H1 (cell line): ENCODE measurements around the gene CAV1. TPM values are rescaled to one million over a fixed set of nuclear protein-coding genes. Genes with fewer than 3 reads are reported as not detected.

Source experiments
- CTCF ChIA-PET: fragments of 300-600 bp; sonication (Branson Sonifier 250); formaldehyde crosslinking; loops from one replicate; lab custom pipeline; 2021; ENCODE audit not compliant: partially characterized antibody; lab: Charles Lee
- POLR2A ChIA-PET: fragments of 300-600 bp; sonication (Branson Sonifier 250); formaldehyde crosslinking; loops from one replicate; lab custom pipeline; 2021; ENCODE audit warnings: inconsistent platforms; ENCODE audit not compliant: partially characterized antibody; lab: Charles Lee
- DNase-seq, 2 experiments: peaks; one replicate each; pipeline versions ENCODE4 v3.0.0 to v3.0.0-alpha.2; 2010 to 2022; ENCODE audit warnings: low spot score in 2 of 2, low read depth in 1 of 2, mixed read lengths in 1 of 2
- FAIRE-seq: peaks from 2 replicates; lab custom pipeline; 2011; peaks lifted over from hg19 to GRCh38; lab: Jason Lieb, UNC
- H2AFZ ChIP-seq: 2 replicates; pipeline ENCODE4 v1.8.1; 2012; ENCODE audit warnings: low read length, inconsistent platforms
- H2AK5ac ChIP-seq: 2 replicates; pipeline ENCODE4 v1.6.1; 2013; ENCODE audit warnings: low read depth, low read length
- H2BK120ac ChIP-seq: replicated peaks from 2 replicates; pipeline ENCODE3; 2013; ENCODE audit warnings: low read depth, low read length, inconsistent platforms
- H2BK12ac ChIP-seq: 2 replicates; pipeline ENCODE4 v1.6.1; 2013; ENCODE audit warnings: low read depth, low read length
- H2BK15ac ChIP-seq: 2 replicates; pipeline ENCODE4 v1.6.1; 2013; ENCODE audit warnings: low read length
- H2BK20ac ChIP-seq: 2 replicates; pipeline ENCODE4 v1.6.1; 2013; ENCODE audit warnings: low read length
- H2BK5ac ChIP-seq: 2 replicates; pipeline ENCODE4 v1.6.1; 2013; ENCODE audit warnings: low read depth, low read length
- H3K14ac ChIP-seq: 2 replicates; pipeline ENCODE4 v1.6.1; 2013; ENCODE audit warnings: inconsistent platforms; ENCODE audit not compliant: insufficient read length
- H3K18ac ChIP-seq: 2 replicates; pipeline ENCODE4 v1.6.1; 2013; ENCODE audit warnings: low read length; ENCODE audit errors: extremely low read depth
- H3K23ac ChIP-seq: 2 replicates; pipeline ENCODE4 v1.6.1; 2013; ENCODE audit warnings: inconsistent platforms; ENCODE audit not compliant: insufficient read length
- H3K23me2 ChIP-seq: 2 replicates; pipeline ENCODE4 v1.6.1; 2013; ENCODE audit warnings: low read depth, low read length
- H3K27ac ChIP-seq: 2 replicates; pipeline ENCODE4 v1.6.1; 2011; ENCODE audit warnings: low read depth, low read length, inconsistent platforms
- H3K27me3 ChIP-seq, 4 experiments: replicated peaks in 1 of 4; 1 replicate in 1 of 4; 2 replicates in 3 of 4; pipeline versions ENCODE4 v1.6.1 to v1.8.1; 2011 to 2013; ENCODE audit warnings: low read length in 3 of 4, mild to moderate bottlenecking in 3 of 4, inconsistent platforms in 2 of 4, mixed read lengths in 2 of 4, moderate library complexity in 1 of 4; ENCODE audit not compliant: control insufficient read depth in 3 of 4, insufficient read depth in 3 of 4; ENCODE audit errors: extremely low read depth in 1 of 4
- H3K36me3 ChIP-seq, 4 experiments: 2 replicates each; pipeline versions ENCODE4 v1.6.1 to v1.8.1; 2011 to 2013; ENCODE audit warnings: mild to moderate bottlenecking in 4 of 4, low read length in 3 of 4, moderate library complexity in 2 of 4, control low read depth in 1 of 4, inconsistent platforms in 1 of 4; ENCODE audit not compliant: insufficient read depth in 4 of 4, control insufficient read depth in 2 of 4
- H3K4ac ChIP-seq: replicated peaks from 2 replicates; pipeline ENCODE3; 2013; ENCODE audit warnings: low read length, low read depth, mixed read lengths, inconsistent platforms; ENCODE audit not compliant: insufficient read length
- H3K4me1 ChIP-seq, 4 experiments: replicated peaks in 1 of 4; 1 replicate in 1 of 4; 2 replicates in 3 of 4; pipeline versions ENCODE4 v1.6.1 to v1.8.1; 2011 to 2013; ENCODE audit warnings: low read length in 3 of 4, inconsistent platforms in 2 of 4, mixed read lengths in 1 of 4; ENCODE audit not compliant: insufficient read depth in 4 of 4, control insufficient read depth in 3 of 4
- H3K4me2 ChIP-seq, 2 experiments: 2 replicates each; pipeline versions ENCODE4 v1.6.1 to v1.8.1; 2011 to 2013; ENCODE audit warnings: low read depth in 2 of 2, low read length in 2 of 2, control low read depth in 1 of 2, inconsistent platforms in 1 of 2, mild to moderate bottlenecking in 1 of 2; ENCODE audit not compliant: insufficient read depth in 1 of 2
- H3K4me3 ChIP-seq, 4 experiments: fragments of 200-600, 300-600 bp in 1 of 4; sonication (generic), shearing (Covaris generic), sonication (Bioruptor Twin) in 1 of 4; 2 replicates each; pipeline versions ENCODE4 v1.5.1 to v1.8.1; 2011 to 2016; ENCODE audit warnings: low read length in 4 of 4, low read depth in 3 of 4, control low read depth in 2 of 4, inconsistent platforms in 2 of 4, mild to moderate bottlenecking in 2 of 4, mixed read lengths in 1 of 4, moderate library complexity in 1 of 4; ENCODE audit not compliant: insufficient read depth in 2 of 4; ENCODE audit errors: extremely low read depth in 1 of 4
- H3K56ac ChIP-seq: replicated peaks from 2 replicates; pipeline ENCODE3; 2013; ENCODE audit warnings: low read depth, mild to moderate bottlenecking, mixed read lengths, low read length, inconsistent platforms; ENCODE audit not compliant: insufficient read length
- H3K79me1 ChIP-seq: 2 replicates; pipeline ENCODE4 v1.6.1; 2013; ENCODE audit warnings: low read depth, low read length, control low read depth
- H3K79me2 ChIP-seq, 2 experiments: 2 replicates each; pipeline versions ENCODE4 v1.6.1 to v1.8.1; 2012 to 2013; ENCODE audit warnings: low read length in 2 of 2, mild to moderate bottlenecking in 2 of 2, inconsistent platforms in 1 of 2; ENCODE audit not compliant: insufficient read depth in 2 of 2, control insufficient read depth in 1 of 2
- H3K9ac ChIP-seq, 4 experiments: replicated peaks in 1 of 4; 1 replicate in 1 of 4; 2 replicates in 3 of 4; pipeline versions ENCODE4 v1.6.1 to v1.8.1; 2011 to 2013; ENCODE audit warnings: low read depth in 3 of 4, low read length in 3 of 4, control low read depth in 2 of 4, mild to moderate bottlenecking in 2 of 4, moderate library complexity in 2 of 4, inconsistent platforms in 1 of 4; ENCODE audit errors: extremely low read depth in 1 of 4
- H3K9me3 ChIP-seq, 2 experiments: 2 replicates each; pipeline versions ENCODE4 v1.6.1 to v1.8.1; 2012 to 2013; ENCODE audit warnings: mild to moderate bottlenecking in 2 of 2, moderate library complexity in 2 of 2, control low read depth in 1 of 2, inconsistent platforms in 1 of 2, low read depth in 1 of 2, low read length in 1 of 2, mixed read lengths in 1 of 2; ENCODE audit not compliant: insufficient read depth in 2 of 2
- H4K20me1 ChIP-seq, 2 experiments: replicated peaks in 1 of 2; 2 replicates each; pipeline versions ENCODE3 to v1.8.1; 2011 to 2013; ENCODE audit warnings: inconsistent platforms in 2 of 2, low read length in 2 of 2, mild to moderate bottlenecking in 1 of 2; ENCODE audit not compliant: insufficient read depth in 2 of 2, control insufficient read depth in 1 of 2
- H4K5ac ChIP-seq: 2 replicates; pipeline ENCODE4 v1.6.1; 2013; ENCODE audit warnings: low read length, low read depth, mixed read lengths, inconsistent platforms; ENCODE audit not compliant: insufficient read length
- H4K8ac ChIP-seq: 2 replicates; pipeline ENCODE4 v1.8.0; 2013; ENCODE audit warnings: mild to moderate bottlenecking, moderate library complexity, low read length, inconsistent platforms; ENCODE audit not compliant: insufficient read depth; ENCODE audit errors: extremely low read depth
- H4K91ac ChIP-seq: replicated peaks from 2 replicates; pipeline ENCODE3; 2013; ENCODE audit warnings: low read length, mixed read lengths, inconsistent platforms; ENCODE audit not compliant: insufficient read length
- BRCA1 ChIP-seq: IDR thresholded peaks from 2 replicates; pipeline ENCODE4 v1.6.1; 2012; ENCODE audit warnings: low read depth, low read length, improper control_type of control experiment
- CBX5 ChIP-seq: fragments of 300-800, 300-1000 bp; sonication (generic); IDR thresholded peaks from 2 replicates; pipeline ENCODE4 v1.7.1; 2016; ENCODE audit warnings: antibody characterized with exemption, low read length, low read depth
- CREB1 ChIP-seq: IDR thresholded peaks from 2 replicates; pipeline ENCODE4 v1.6.1; 2012; ENCODE audit warnings: inconsistent platforms
- EGR1 ChIP-seq: IDR thresholded peaks from 2 replicates; pipeline ENCODE4 v1.6.1; 2011; ENCODE audit warnings: low read depth, low read length, borderline replicate concordance
- HDAC2 ChIP-seq, 2 experiments: fragments of 300-600 bp in 1 of 2; sonication (generic) in 1 of 2; IDR thresholded peaks; 2 replicates each; pipeline ENCODE4 v1.6.1; 2011 to 2012; ENCODE audit warnings: low read depth in 2 of 2, low read length in 2 of 2, mild to moderate bottlenecking in 2 of 2, moderate library complexity in 2 of 2, borderline replicate concordance in 1 of 2, inconsistent platforms in 1 of 2
- MAFK ChIP-seq: IDR thresholded peaks from 2 replicates; pipeline ENCODE4 v1.6.1; 2012; ENCODE audit warnings: low read depth, mild to moderate bottlenecking, improper control_type of control experiment, low read length
- PHF8 ChIP-seq: fragments of 200-600 bp; sonication (generic); conservative IDR thresholded peaks from 2 replicates; pipeline ENCODE4 v1.7.1; 2012; ENCODE audit warnings: low read depth, mild to moderate bottlenecking, inconsistent platforms, low read length, moderate library complexity
- POLR2AphosphoS5 ChIP-seq: IDR thresholded peaks from 2 replicates; pipeline ENCODE4 v1.6.1; 2011; ENCODE audit warnings: low read depth, low read length
- POU5F1 ChIP-seq: IDR thresholded peaks from 2 replicates; pipeline ENCODE4 v1.6.1; 2011; ENCODE audit warnings: low read depth, mild to moderate bottlenecking, low read length, moderate library complexity
- RBBP5 ChIP-seq: IDR thresholded peaks from 2 replicates; pipeline ENCODE4 v1.7.1; 2012; ENCODE audit warnings: low read depth, mild to moderate bottlenecking, inconsistent platforms, low read length, moderate library complexity, borderline replicate concordance
- RXRA ChIP-seq: IDR thresholded peaks from 2 replicates; pipeline ENCODE4 v1.6.1; 2011; ENCODE audit warnings: low read depth, mild to moderate bottlenecking, low read length, moderate library complexity; ENCODE audit not compliant: insufficient read depth
- SIN3A ChIP-seq, 2 experiments: IDR thresholded peaks in 1 of 2; conservative IDR thresholded peaks in 1 of 2; 2 replicates each; pipeline ENCODE4 v1.6.1; 2011 to 2012; ENCODE audit warnings: low read length in 2 of 2, improper control_type of control experiment in 1 of 2, low read depth in 1 of 2, mild to moderate bottlenecking in 1 of 2
- TBP ChIP-seq: IDR thresholded peaks from 2 replicates; pipeline ENCODE4 v1.6.1; 2011; ENCODE audit warnings: low read depth, low read length, improper control_type of control experiment
- TCF12 ChIP-seq: IDR thresholded peaks from 2 replicates; pipeline ENCODE4 v1.6.1; 2011; ENCODE audit warnings: low read depth, mild to moderate bottlenecking, low read length
- WGBS, 2 experiments: shearing (Covaris generic) in 1 of 2; methylation state at CpG; one replicate each; pipeline versions ENCODE4 v1.1.6 to v1.1.7; 2013 to 2015; ENCODE audit warnings: low lambda C conversion rate in 2 of 2, mixed read lengths in 2 of 2, inconsistent platforms in 1 of 2, low coverage in 1 of 2, missing lambda C conversion rate in 1 of 2; ENCODE audit not compliant: insufficient replicate concordance in 2 of 2, insufficient coverage in 1 of 2, insufficient read length in 1 of 2; ENCODE audit errors: extremely low coverage in 1 of 2, missing lambda C conversion rate in 1 of 2; 5-methylcytosine and 5-hydroxymethylcytosine counted together
- polyA plus RNA-seq, 7 experiments: library from polyadenylated mRNA; depleted of rRNA in 3 of 7; stranded (reverse) in 5 of 7; unstranded in 2 of 7; fragments of >200 nt in 5 of 7; fragments of 200-250 nt in 2 of 7; gene quantifications; 1 replicate in 5 of 7; 2 replicates in 1 of 7; 4 replicates in 1 of 7; pipeline versions ENCODE4 v1.2.1 to v1.2.3, GENCODE V29; 2011 to 2013; ENCODE audit warnings: missing spikeins in 2 of 7, mixed read lengths in 2 of 7
- total RNA-seq: library from RNA; stranded (reverse); fragmentation: NEBNext Ultra II Directional; extraction: Animal tissue kit (Norgen Biotek cat#: 25700); gene quantifications from 2 replicates; pipeline ENCODE4 v1.2.1, GENCODE V29; 2021

The CAV1 gene
- total and polyA plus RNA-seq, 2 of the 8 experiments (the other 6 are each of a cell fraction or from before 2014, with no cell fraction given), result 16.3 to 21.8 TPM

DNA sequence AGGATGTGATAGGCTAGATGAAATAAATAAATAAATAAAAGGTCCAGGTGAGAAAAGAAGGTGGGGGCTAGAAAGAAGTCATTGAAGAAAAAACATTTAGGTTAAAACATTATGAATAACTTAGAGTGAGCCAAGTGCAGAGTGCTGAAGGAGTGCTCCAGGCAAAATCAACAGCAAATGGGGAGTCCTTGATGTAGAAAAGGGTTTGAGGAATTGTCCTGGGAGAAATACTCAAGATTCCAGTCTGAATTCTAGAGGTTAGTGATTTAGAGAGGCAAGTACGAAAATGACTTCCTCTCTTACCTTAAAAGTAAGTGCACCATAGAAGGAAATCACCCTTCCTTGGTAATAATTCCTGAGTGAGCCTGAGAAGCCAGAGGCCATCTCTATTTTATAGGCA is 19.7 kb downstream of the CAV1 start:
- no peak overlapping the region for H3K27ac ChIP-seq
- 89% methylated on average over 1 of the region's 1 CpG; no CpG with 5 or more reads in 1 of the 2 experiments for WGBS, 2 experiments
- TF ChIP-seq PHF8 (no peak), HDAC2 (IDR thresholded peaks at IDR 0.05; ENCODE audit: borderline replicate concordance in 1 of 2, low read depth in 2 of 2, low read length in 2 of 2) (no peak), EGR1 (no peak), BRCA1 (no peak), POLR2AphosphoS5 (no peak), MAFK (no peak), RXRA (no peak), TCF12 (no peak), RBBP5 (no peak), POU5F1 (no peak), SIN3A (conservative IDR thresholded peaks at IDR 0.05 in 1 of 2, IDR thresholded peaks at IDR 0.05 in 1 of 2; ENCODE audit: low read depth in 1 of 2, low read length in 2 of 2) (no peak), CBX5 (no peak), TBP (no peak), CREB1 (no peak)

More for the DNA sequence above, 19.7 kb downstream of the CAV1 start:
- Histone ChIP-seq H3K79me2 (no peaks in the 10 kb centered on the region), H3K4me2 (no peak overlapping the region), H3K36me3 (no peaks in the 10 kb centered on the region), H4K91ac (no peak overlapping the region), H3K23ac (no peak overlapping the region), H2BK20ac (no peak overlapping the region), H3K23me2 (no peaks in the 10 kb centered on the region), H3K79me1 (no peaks in the 10 kb centered on the region), H3K56ac (no peak overlapping the region), H4K20me1 (no peaks in the 10 kb centered on the region), H3K4me1 (no peaks in the 10 kb centered on the region), H2BK15ac (no peak overlapping the region), H3K18ac (no peak overlapping the region), H2BK120ac (no peak overlapping the region), H3K4ac (no peak overlapping the region), H2AFZ (no peak overlapping the region), H4K5ac (no peak overlapping the region), H3K9me3 (no peaks in the 10 kb centered on the region), H2BK12ac (no peak overlapping the region), H3K14ac (no peak overlapping the region), H3K4me3 (no peak overlapping the region), H3K9ac (no peak overlapping the region), H2AK5ac (no peak overlapping the region), H3K27me3 (no peaks in the 10 kb centered on the region), H2BK5ac (no peak overlapping the region), H4K8ac (no peak overlapping the region)
- ChIA-PET CTCF (interaction anchor here (0.7 to 1.1 kb wide), 2 partner anchors 28 to 47 kb away, joined by 3 read pairs; no protein-coding TSS in a partner anchor), POLR2A (no interaction called here)
- FAIRE-seq (no peak), DNase-seq (no peak)
